Esophagus squamous epithelium (tissue), 4 donors: ENCODE results near the gene FAXC.

Source experiments
- POLR2A ChIP-seq, 4 donors: fragments of 450-650 bp; IDR thresholded peaks; one replicate each; pipeline ENCODE4 v1.6.1; 2017; ENCODE audit warnings: antibody characterized with exemption in 4 of 4, mild to moderate bottlenecking in 4 of 4, moderate library complexity in 3 of 4
- TF ChIP-seq, protein P1 (sequence below), 6 experiments: fragments of 450-650 bp in 4 of 6; fragments of 200-600 bp in 2 of 6; sonication (generic) in 2 of 6; IDR thresholded peaks; one replicate each; pipeline ENCODE4 v1.5.1; 2016 to 2019; ENCODE audit warnings: antibody characterized with exemption in 6 of 6, mild to moderate bottlenecking in 4 of 6, moderate library complexity in 4 of 6

- TF ChIP-seq, protein P1, sequence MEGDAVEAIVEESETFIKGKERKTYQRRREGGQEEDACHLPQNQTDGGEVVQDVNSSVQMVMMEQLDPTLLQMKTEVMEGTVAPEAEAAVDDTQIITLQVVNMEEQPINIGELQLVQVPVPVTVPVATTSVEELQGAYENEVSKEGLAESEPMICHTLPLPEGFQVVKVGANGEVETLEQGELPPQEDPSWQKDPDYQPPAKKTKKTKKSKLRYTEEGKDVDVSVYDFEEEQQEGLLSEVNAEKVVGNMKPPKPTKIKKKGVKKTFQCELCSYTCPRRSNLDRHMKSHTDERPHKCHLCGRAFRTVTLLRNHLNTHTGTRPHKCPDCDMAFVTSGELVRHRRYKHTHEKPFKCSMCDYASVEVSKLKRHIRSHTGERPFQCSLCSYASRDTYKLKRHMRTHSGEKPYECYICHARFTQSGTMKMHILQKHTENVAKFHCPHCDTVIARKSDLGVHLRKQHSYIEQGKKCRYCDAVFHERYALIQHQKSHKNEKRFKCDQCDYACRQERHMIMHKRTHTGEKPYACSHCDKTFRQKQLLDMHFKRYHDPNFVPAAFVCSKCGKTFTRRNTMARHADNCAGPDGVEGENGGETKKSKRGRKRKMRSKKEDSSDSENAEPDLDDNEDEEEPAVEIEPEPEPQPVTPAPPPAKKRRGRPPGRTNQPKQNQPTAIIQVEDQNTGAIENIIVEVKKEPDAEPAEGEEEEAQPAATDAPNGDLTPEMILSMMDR (IDR thresholded peaks at IDR 0.05), result no peak
- no peak for TF ChIP-seq POLR2A (IDR thresholded peaks at IDR 0.05)
Observed at GRCh38 chr6:99393366-99393697, 43.9 kb upstream of the FAXC start.
